ENCODE data around the gene TRAK1.
"Not testable (repeated sequence)": the region's sequence is repeated elsewhere in the genome, so short reads cannot be mapped to it uniquely, and the experiment has no call there.

TRAK1 gene

GRCh38 chr3:42090973-42091731 is at the start of gene TRAK1:
TRAK1 (plus strand) TSS chr3:42091357; CDS start chr3:42091470, 113 bp downstream.
- DNase-seq, result no peak

- no peak for DNase-seq
These were observed 48.4 kb upstream of the TRAK1 start for GRCh38 chr3:42042747-42043098.

GRCh38 chr3:42043099-42043813 is 47.9 kb upstream of the TRAK1 start:
- DNase-seq, result no peak

- no peak for DNase-seq
These were observed 45.4 kb upstream of the TRAK1 start for GRCh38 chr3:42045708-42046243.

- DNase-seq, result not testable (repeated sequence)
These were observed 42.6 kb upstream of the TRAK1 start for GRCh38 chr3:42048526-42048925.

- no peak for DNase-seq
These were observed 41.0 kb upstream of the TRAK1 start for GRCh38 chr3:42050126-42050525.

GRCh38 chr3:42051384-42052131 is 39.6 kb upstream of the TRAK1 start:
- no peak for DNase-seq

GRCh38 chr3:42052132-42052483 is 39.0 kb upstream of the TRAK1 start:
- no peak for DNase-seq

- DNase-seq, result no peak
These were observed 38.4 kb upstream of the TRAK1 start for GRCh38 chr3:42052484-42053351.

- no peak for DNase-seq
These were observed 37.7 kb upstream of the TRAK1 start for GRCh38 chr3:42053476-42053875.

GRCh38 chr3:42055291-42055690 is 35.9 kb upstream of the TRAK1 start:
- no peak for DNase-seq

GRCh38 chr3:42056840-42057239 is 34.3 kb upstream of the TRAK1 start:
- DNase-seq, result no peak

GRCh38 chr3:42057561-42058211 is 33.5 kb upstream of the TRAK1 start:
- DNase-seq, result no peak

GRCh38 chr3:42061025-42061712 is 30.0 kb upstream of the TRAK1 start:
- DNase-seq, result no peak

- DNase-seq, result no peak
These were observed 29.3 kb upstream of the TRAK1 start for GRCh38 chr3:42061713-42062380.

- DNase-seq, result no peak
These were observed 28.7 kb upstream of the TRAK1 start for GRCh38 chr3:42062464-42062863.

GRCh38 chr3:42063888-42064287 is 27.3 kb upstream of the TRAK1 start:
- DNase-seq, result no peak

- DNase-seq, result no peak
These were observed 24.5 kb upstream of the TRAK1 start for GRCh38 chr3:42066516-42067181.

- no peak for DNase-seq
These were observed 23.8 kb upstream of the TRAK1 start for GRCh38 chr3:42067326-42067725.

Measured in stimulated activated naive CD4-positive, alpha-beta T cell (primary cell).